GM12891 (cell line): ENCODE measurements around the gene TMEM192.
"Not testable (repeated sequence)": the region's sequence is repeated elsewhere in the genome, so short reads cannot be mapped to it uniquely, and the experiment has no call there.

Source experiments
- DNase-seq: peaks from one replicate; pipeline ENCODE4 v3.0.0; 2011; ENCODE audit warnings: low spot score; ENCODE audit not compliant: insufficient read length
- FAIRE-seq: peaks from 2 replicates; lab custom pipeline; 2011; peaks lifted over from hg19 to GRCh38; lab: Jason Lieb, UNC
- PAX5 ChIP-seq: IDR thresholded peaks from 2 replicates; pipeline ENCODE4 v1.6.1; 2011; ENCODE audit warnings: low read length, moderate library complexity, mild to moderate bottlenecking; ENCODE audit not compliant: insufficient read depth, severe bottlenecking
- POLR2A ChIP-seq: IDR thresholded peaks from 2 replicates; pipeline ENCODE4 v1.6.1; 2011; ENCODE audit warnings: low read depth, low read length, control low read depth
- POLR2AphosphoS5 ChIP-seq: IDR thresholded peaks from 2 replicates; pipeline ENCODE4 v1.6.1; 2011; ENCODE audit warnings: low read depth, low read length, control low read depth
- POU2F2 ChIP-seq: IDR thresholded peaks from 2 replicates; pipeline ENCODE4 v1.6.1; 2011; ENCODE audit warnings: low read depth, mild to moderate bottlenecking, control low read depth, low read length, moderate library complexity
- SPI1 ChIP-seq: IDR thresholded peaks from 2 replicates; pipeline ENCODE4 v1.6.1; 2011; ENCODE audit warnings: low read depth, low read length, control low read depth
- TAF1 ChIP-seq: IDR thresholded peaks from 2 replicates; pipeline ENCODE4 v1.6.1; 2011; ENCODE audit warnings: low read depth, low read length, control low read depth

Gene TMEM192

GRCh38 chr4:165133150-165133549, 20.5 kb upstream of the TMEM192 start:
- TF ChIP-seq SPI1 (no peak), POLR2A (no peak), TAF1 (no peak), POU2F2 (no peak), PAX5 (no peak), POLR2AphosphoS5 (no peak)
- FAIRE-seq (peak; percentile 79), DNase-seq (no peak)

- TF ChIP-seq POLR2AphosphoS5 (no peak), POLR2A (no peak), TAF1 (no peak), SPI1 (no peak), POU2F2 (no peak), PAX5 (no peak)
- peak; percentile 91 for FAIRE-seq
- peak; percentile 16 for DNase-seq
Observed at GRCh38 chr4:165131247-165131832, 18.7 kb upstream of the TMEM192 start.

GRCh38 chr4:165129924-165130323, 17.3 kb upstream of the TMEM192 start:
- FAIRE-seq (no peak), DNase-seq (no peak)
- TF ChIP-seq SPI1, result no peak
- no peak for TF ChIP-seq POLR2A
- no peak for TF ChIP-seq POU2F2
- TF ChIP-seq PAX5, result no peak
- TF ChIP-seq POLR2AphosphoS5, result no peak
- no peak for TF ChIP-seq TAF1

GRCh38 chr4:165125869-165126499, 13.3 kb upstream of the TMEM192 start:
- FAIRE-seq, DNase-seq: not testable (repeated sequence)

- TF ChIP-seq PAX5, result no peak
- TF ChIP-seq TAF1, result no peak
- DNase-seq (no peak), FAIRE-seq (no peak)
Observed at GRCh38 chr4:165124488-165124887, 11.8 kb upstream of the TMEM192 start.

GRCh38 chr4:165118256-165118909, 5.7 kb upstream of the TMEM192 start:
- FAIRE-seq (peak; percentile 55), DNase-seq (no peak)
- TF ChIP-seq POLR2AphosphoS5, result no peak
- TF ChIP-seq PAX5, result no peak
- no peak for TF ChIP-seq SPI1
- no peak for TF ChIP-seq POLR2A
- no peak for TF ChIP-seq TAF1
- no peak for TF ChIP-seq POU2F2

- DNase-seq (no peak), FAIRE-seq (no peak)
- TF ChIP-seq POLR2AphosphoS5, result no peak
- TF ChIP-seq PAX5, result no peak
- TF ChIP-seq TAF1, result no peak
- TF ChIP-seq SPI1, result no peak
- no peak for TF ChIP-seq POU2F2
- no peak for TF ChIP-seq POLR2A
Observed at GRCh38 chr4:165115301-165115700, 2.6 kb upstream of the TMEM192 start.

GRCh38 chr4:165111906-165112367, 723 bp downstream of the TMEM192 start:
- FAIRE-seq (no peak), DNase-seq (no peak)
- TF ChIP-seq POU2F2 (0 out of 2 replicates have a peak, but pooled peaks have one; percentile 32), POLR2AphosphoS5 (no peak), SPI1 (no peak)

- no peak for DNase-seq
- FAIRE-seq, result no peak
- TF ChIP-seq SPI1 (no peak), POU2F2 (no peak), TAF1 (no peak), POLR2AphosphoS5 (no peak), PAX5 (no peak), POLR2A (no peak)
Observed at GRCh38 chr4:165106518-165106917, 6.1 kb downstream of the TMEM192 start.

- FAIRE-seq (no peak), DNase-seq (no peak)
- TF ChIP-seq POLR2AphosphoS5, result no peak
- no peak for TF ChIP-seq PAX5
- no peak for TF ChIP-seq POU2F2
- TF ChIP-seq SPI1, result no peak
- TF ChIP-seq TAF1, result no peak
- no peak for TF ChIP-seq POLR2A
Observed at GRCh38 chr4:165101641-165102040, 11.0 kb downstream of the TMEM192 start.
